Measurements from ENCODE around the gene THPO.

DNA sequence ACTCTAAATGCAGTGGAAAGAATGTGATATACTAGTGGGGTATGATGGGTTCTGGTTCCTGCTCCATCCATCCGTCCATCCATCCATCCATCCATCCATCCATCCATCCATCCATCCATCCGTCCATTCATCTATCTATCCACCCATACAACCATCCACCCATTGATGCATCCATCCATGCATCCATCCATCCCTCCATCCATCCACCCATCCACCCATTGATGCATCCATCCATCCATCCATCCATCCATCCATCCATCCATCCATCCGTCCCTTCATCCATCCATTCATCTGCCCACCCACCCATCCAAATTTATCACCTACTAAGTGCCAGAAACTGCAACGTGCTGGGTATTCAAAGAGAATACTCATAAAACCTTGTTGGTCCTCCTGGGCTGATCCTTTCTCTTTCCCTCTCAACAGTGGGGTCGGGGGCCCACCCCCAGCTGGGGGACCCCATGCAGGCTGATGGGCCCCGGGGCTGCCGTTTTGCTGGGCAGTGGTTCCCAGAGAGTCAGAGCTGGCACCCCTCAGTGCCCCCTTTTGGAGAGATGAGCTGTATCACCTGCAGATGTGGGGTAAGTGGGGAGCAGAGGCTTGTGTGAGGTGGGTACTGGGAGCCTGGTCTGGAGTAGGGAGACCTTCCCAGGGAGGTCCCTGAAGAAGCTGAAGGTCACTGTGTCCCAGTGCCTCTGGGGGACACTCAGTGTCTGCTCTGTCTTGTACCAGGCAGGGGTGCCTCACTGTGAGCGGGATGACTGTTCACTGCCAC lies 10.3 kb upstream of the THPO start:
- TF ChIP-seq, protein P1, sequence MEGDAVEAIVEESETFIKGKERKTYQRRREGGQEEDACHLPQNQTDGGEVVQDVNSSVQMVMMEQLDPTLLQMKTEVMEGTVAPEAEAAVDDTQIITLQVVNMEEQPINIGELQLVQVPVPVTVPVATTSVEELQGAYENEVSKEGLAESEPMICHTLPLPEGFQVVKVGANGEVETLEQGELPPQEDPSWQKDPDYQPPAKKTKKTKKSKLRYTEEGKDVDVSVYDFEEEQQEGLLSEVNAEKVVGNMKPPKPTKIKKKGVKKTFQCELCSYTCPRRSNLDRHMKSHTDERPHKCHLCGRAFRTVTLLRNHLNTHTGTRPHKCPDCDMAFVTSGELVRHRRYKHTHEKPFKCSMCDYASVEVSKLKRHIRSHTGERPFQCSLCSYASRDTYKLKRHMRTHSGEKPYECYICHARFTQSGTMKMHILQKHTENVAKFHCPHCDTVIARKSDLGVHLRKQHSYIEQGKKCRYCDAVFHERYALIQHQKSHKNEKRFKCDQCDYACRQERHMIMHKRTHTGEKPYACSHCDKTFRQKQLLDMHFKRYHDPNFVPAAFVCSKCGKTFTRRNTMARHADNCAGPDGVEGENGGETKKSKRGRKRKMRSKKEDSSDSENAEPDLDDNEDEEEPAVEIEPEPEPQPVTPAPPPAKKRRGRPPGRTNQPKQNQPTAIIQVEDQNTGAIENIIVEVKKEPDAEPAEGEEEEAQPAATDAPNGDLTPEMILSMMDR (IDR thresholded peaks at IDR 0.05), result no peak
- no peak for TF ChIP-seq POLR2A (IDR thresholded peaks at IDR 0.05)

Data from stomach (tissue), 4 donors.